GM15510 (cell line): Measurements from ENCODE around the gene LONRF3.

Source experiments
- POLR2A ChIP-seq: IDR thresholded peaks from 3 replicates; pipeline ENCODE4 v1.6.1; 2011; ENCODE audit warnings: borderline replicate concordance; ENCODE audit not compliant: insufficient read length; ENCODE audit errors: extremely low read depth

The LONRF3 gene

DNA sequence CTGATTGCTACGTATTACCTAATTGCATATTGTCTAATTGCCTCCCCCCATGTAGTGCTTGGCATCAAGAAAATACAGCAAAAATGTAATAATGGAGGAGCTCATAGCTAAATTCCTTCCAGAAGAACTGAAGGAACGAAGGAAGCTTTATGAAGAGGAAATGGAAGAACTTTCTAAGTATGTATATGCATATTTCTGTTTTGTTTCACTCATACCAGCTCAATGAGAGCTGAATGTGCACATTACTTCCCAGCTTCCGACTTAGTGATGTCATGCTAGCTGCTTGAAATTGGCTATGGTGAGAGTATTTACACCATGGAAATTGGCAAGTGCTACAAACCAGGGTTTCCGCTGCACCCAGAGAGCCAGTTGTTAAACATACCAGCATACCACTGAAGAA lies 34.7 kb downstream of the LONRF3 start:
- no peak for TF ChIP-seq POLR2A

DNA sequence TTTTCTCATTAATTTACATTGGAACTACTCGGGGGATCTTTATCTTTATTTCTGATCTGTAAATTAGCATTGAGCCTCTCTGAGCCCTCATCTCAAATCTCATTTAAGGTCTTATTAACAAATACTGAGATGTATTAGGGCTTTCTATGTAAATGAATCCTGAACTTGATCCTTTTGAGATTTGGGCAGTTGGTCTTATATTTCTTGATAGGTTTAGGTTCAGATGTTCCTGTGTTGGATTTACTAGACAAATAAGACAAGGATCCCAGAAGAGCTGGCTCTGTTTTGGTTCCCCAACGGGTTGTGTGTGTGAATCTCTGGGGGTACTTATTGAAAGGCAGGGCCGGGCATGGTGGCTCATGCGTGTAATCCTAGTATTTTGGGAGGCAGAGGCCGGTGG lies 36.1 kb downstream of the LONRF3 start:
- TF ChIP-seq POLR2A = no peak

DNA sequence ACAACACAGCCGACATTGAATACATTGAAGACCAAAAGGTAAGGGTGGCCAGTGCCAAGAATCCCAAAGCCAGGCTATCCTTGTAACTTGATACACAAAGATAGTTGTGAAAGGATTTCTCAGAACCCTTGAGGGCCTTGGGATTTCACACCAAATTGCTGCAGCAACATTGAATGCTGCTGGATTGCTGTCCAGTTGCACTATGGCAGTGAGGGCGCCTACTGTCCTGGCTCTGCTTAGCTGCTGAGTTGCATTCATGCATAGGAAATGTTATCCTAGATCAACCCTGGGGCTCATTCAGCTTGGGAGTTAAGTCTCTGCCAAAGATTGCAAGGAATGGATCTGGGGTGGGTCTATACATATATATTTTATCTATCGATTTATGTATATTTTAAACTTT lies 38.7 kb downstream of the LONRF3 start:
- no peak for TF ChIP-seq POLR2A

DNA sequence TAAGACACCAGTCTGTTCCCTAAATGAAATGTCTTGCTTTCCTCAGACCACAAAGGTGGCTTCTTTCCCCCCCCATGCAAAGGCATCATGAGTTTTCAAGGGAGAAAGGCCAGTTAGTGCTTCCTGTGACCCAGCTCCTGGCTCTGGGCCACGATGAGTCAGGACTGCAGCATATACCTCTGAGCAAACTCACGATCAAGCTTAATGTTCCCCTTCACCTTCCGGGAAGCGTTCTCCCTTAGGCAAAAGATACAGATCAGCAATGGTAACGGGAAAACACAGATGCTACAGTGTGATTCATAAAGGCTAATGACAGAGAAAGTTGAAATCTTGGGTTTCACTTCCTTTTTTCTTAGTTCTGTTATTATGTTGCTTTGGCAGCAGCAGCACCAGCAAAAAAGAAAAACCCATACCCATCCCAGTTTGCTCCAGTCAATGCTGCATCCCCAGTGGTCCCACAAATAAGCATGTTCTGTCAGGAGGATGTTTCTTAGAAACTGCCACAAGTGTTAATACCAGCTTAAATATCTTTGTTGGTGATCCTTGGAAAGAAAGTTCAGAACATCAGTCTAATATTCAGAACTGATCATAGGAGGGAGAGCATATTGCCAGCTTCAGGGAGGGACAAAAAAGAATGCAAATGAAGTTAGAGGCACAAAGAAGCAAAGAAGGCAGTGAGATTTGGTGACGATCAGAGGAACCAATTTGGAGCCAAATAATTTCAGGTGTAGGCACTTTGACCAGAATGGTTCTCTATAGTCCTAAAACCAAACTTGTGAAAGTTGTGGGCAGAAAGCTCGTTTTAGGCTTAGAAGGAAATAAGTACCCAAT lies 41.2 kb downstream of the LONRF3 start:
- no peak for TF ChIP-seq POLR2A

DNA sequence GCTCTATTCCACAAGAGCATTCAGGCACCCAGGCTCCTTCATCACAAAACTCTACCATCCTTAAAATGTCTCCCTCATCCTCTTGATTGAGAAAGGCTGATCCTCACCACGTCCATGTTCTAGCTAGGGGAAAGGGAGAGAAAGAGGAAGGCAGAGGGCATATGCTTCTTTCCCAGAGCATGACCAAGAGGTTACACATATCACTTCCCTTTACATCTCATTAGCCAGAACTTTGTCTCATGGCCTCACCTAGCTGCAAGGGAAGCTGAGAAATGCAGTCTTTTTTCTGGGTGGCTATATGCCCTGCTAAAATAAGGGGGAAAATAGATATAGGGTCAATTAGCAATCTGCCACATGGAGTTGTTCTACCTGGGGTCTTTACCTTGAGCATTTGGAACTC lies 42.7 kb downstream of the LONRF3 start:
- no peak for TF ChIP-seq POLR2A

DNA sequence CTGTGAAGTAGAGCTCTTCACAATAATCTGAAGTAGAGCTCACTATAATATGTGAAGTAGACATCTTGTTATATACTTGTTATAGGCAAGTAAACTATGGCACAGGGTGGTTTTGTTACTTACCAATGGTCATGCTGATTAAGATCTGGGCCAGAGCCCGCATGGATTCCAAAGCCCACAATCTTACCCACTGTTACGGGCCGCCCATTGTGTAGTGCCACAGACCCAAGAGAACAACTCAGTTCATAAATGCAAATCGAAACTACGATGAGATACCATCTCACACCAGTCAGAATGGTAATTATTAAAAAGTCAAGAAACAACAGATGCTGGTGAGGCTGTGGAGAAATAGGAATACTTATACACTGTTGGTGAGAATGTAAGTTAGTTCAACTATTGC lies 51.5 kb downstream of the LONRF3 start:
- no peak for TF ChIP-seq POLR2A

DNA sequence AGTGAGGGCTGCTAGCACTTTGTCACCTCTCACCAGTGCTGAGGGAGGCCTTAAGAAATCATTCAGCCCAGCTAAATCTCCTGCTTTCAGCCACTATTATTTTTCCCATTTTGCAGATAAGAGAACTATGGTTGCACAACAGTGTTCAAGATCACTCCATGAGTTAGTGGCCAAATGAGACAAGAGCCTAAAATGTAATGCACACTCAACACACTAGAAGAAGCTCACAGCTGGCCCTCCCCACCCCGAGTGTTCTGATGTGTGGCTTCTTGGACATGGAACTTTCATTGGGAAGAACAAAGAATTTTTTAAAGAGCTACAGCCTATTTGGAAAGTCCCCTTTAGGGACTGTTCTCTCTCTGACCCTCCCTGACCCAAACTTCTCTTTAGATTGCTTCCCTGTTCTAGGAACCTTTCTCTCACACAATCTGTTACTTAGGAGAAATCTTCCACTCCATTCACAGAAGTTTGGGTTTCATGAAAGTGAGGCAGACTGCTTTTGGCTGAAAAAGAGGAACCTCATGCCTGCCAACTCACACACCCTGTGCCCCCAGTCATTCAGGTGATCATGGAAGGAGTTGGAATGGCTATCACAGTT lies 54.4 kb downstream of the LONRF3 start:
- no peak for TF ChIP-seq POLR2A

DNA sequence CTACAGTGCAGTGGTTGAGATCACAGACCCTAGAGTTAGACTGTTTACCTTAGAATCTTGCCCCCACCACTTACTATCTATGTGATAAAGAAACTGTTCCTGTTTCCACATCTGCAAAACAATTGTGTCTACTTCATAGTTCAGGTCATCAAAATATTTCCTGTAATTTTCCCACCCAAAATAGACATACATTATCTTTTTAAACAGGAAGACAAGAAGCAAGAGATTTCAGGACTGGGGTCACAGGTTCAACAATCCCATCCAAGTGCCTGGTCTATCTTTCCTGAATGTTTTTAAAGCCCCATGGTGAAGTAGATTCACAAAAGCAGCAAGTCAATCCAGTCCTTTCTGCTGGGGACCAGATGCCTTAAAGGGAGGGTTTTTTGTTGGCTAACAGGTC lies 56.6 kb downstream of the LONRF3 start:
- no peak for TF ChIP-seq POLR2A

DNA sequence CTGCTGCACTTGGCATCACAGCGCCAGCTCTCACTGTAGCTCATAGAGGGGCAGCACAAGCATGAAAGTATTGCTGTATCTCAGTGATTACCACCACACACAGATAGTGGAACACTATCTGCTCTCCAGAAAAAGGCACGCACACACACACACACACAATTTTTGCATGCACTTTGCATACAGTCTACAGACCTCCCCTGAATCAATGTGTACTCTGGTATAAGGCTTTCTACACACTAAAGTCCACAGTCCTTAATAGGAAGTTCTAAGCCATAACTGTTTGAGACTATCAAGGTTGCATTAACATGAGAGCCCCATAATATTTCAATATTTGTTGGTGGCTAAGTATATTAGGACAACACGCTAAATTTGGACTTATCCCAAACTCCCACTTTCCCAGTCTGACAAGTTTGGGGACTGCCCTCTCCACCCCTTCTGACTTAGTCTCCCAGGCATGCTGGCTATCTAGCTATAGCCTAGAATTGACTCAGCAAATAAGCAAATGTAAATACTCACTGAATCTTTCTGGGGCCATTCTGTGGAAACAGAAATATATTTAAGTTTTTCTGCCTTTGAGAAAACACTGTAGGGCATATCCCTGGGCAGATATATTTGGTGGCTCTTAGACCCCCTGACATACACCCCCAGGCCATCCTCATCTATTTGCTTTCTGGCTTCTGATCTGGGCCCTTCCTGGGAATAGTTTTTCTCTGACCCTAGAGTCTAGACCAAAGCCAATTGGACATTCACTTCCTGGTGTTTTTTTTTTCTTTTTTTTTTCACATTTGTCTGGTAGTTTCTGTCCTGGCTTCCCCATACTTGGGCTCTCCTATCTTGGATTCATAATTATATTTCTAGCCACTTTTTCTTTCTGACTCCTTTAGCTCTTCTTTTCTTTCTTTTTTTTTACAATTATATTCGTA lies 62.0 kb downstream of the LONRF3 start:
- TF ChIP-seq POLR2A = no peak

DNA sequence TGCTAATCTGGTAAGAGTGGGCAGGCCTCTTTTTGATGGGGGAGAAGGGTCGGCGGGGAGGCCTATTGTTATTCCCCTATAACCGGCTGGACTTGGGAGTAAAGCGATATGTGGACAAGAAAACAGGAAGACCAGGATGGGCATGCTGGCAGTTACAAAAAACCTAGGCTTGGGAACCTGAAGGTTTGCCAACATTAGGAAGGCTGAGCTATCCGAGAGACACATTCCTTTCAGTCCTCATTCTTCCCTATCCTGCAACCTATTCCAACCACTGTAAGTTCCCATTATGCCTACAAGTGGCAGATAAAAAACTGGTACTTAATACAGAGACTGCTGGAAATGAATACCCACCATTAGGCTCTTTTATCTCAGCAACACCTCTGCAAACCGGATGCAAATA lies 66.0 kb downstream of the LONRF3 start:
- TF ChIP-seq POLR2A = no peak

DNA sequence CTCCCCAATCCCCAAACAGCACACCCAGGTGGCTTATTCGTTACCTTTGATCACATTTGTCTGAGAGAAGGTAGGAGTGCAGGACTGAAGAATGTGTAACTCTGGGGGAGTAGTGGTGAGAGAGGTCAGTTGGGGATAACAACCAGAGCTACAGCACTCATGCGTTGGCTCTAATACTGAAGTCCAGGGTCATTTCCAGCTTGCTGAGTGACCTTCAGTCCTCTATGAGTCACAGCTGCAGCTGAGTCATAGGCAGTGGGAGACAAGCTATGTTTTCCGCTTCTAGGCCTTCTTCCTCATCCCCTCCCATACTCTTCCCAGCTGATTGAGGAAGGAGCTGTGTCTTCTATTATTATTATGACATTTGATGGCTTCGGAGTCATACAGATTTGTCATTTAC lies 66.8 kb downstream of the LONRF3 start:
- TF ChIP-seq POLR2A = no peak

DNA sequence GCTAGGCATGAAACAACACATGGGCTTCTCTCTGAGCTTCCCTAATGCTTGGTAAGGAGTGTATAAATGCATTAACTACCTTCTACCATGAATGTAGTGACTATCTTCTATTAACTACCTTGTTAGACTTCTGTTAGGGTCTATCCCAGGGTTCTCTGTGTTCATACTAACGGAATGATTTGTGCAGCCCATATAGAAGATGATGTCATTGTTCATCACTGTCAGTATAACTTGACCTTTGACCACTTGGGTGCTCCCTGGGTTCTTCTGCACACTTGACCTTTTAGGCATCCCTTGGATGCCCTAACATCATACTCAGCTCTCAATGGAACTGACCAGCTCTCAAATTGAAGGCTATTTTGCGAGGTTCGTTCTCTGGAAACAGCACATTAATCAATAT lies 67.6 kb downstream of the LONRF3 start:
- no peak for TF ChIP-seq POLR2A

DNA sequence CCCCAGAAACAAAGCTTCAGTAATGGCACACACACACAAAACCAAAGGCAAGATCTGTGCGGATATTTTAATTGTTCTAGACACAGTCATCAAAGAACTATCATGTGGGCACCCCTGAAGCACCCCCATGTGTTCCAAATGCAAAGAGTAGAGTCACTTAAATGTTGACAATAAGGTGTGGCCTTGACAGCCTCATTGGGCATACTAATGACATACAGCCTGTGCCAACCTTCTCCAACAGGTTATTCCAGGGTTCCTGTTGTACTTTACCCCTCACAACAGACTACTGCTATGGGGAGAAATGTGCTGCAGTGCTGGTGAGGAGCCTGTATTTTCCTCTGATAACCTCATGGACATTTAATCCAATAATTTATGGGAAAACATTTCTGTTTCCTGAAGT lies 68.6 kb downstream of the LONRF3 start:
- TF ChIP-seq POLR2A = no peak

DNA sequence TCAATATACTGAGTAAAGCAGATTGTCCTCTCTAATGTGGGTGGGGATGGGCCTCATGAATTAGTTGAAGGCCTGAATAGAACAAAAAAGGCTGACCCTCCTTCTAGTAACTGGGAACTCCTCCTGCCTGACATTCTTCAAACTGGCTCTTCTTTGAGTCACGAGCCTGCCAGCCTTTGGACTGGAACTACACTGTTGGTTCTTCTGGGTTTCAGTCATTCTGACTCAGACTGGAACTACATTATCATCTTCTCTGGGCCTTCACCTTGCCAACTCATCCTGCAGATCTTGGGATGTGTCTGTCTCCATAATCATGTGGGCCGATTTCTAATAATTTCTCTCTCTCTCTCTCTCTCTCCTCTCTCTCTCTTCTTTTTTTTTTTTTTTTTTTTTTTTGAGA lies 71.5 kb downstream of the LONRF3 start:
- TF ChIP-seq POLR2A = no peak

DNA sequence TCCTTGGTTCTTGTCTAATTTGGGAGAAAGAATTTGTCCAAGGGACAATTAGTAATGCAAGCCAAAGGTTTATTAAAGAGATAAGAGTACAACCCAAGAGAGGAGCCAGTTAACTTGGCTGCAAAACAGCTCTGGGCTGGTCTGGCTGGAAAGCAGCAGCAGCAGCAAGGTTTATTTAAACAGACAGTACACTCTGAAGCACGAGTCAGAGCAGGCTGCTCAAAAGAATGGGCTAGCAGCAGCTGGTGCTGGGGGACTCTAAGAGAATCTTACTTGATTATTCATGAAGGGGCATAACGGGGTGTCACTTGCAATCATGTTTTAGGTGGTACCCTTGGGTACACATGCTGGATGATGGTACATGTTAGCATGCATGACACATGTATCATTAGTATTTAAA lies 81.3 kb downstream of the LONRF3 start:
- no peak for TF ChIP-seq POLR2A

DNA sequence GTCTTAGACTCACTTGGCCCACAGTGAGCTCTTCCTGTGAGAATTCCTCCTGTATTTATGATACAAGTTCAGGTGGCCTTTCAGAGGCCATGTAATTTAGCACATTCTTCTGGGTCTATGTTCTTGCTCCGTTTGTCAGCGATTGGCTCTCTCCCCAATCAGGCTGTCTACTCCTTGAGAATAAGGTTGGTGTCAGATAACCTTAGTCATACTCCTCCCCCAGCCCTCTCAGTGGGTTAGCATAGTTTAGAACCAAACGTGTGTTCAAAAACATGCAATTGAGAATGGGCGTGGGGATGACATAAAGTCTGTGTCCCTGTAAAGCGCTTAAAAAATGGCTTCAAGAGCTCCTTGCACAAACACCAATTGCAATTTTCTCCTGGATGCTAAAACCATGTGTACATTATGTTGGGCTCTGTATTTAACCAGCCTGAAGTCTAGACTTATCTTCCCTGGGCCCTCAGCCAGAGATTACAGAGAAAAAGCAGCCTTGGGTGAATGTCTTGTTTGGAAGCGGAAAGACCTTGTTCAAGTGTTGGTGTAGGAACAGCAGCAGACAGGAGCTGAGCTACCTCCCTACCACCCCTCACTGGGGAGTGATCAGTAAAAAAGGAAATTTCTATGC lies 88.4 kb downstream of the LONRF3 start:
- TF ChIP-seq POLR2A = no peak

DNA sequence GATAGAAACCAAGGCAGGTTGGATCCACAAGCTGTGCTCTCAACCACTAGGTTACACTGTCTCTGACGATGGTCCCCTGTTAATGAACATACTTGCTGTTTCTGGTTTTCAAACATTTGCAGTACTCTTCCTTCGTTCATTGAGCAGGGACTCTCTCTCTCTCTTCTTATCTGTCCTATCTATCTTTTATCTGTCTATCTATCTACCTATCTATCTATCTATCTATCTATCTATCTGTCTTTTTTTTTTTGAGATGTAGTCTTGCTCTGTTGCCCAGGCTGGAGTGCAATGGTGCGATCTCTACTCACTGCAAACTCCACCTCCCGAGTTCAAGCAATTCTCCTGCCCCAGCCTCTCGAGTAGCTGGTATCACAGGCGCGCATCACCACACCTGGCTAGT lies 89.0 kb downstream of the LONRF3 start:
- no peak for TF ChIP-seq POLR2A
